A549 (cell line): ENCODE data around the gene ARHGEF11. TPM values are rescaled to one million over a fixed set of nuclear protein-coding genes. Genes with fewer than 3 reads are reported as not detected.
A peak's percentile ranks its signal among the peaks of the same experiment; 100 is the strongest.

Experiments
- ATAC-seq, 2 experiments: fragments of 200-7000 bp in 1 of 2; fragments of >200 bp in 1 of 2; cut with Nextera tagmentation in 1 of 2; cut with Tn5 transposase in 1 of 2; 3 replicates each; pipeline versions ENCODE4 v1.8.0 to v1.9.1; 2018 to 2020; ENCODE audit warnings: mild to moderate bottlenecking in 1 of 2, moderate library complexity in 1 of 2
- CTCF ChIA-PET: fragments of 300-600 bp; sonication (Branson Sonifier 250); formaldehyde crosslinking; extraction: SDS; loops from one replicate; lab custom pipeline; 2021; ENCODE audit warnings: antibody characterized with exemption, inconsistent platforms; lab: Yijun Ruan, JAX
- POLR2A ChIA-PET: fragments of 350-600 bp; formaldehyde crosslinking; extraction: SDS; loops from one replicate; lab custom pipeline; 2021; ENCODE audit warnings: antibody characterized with exemption, inconsistent platforms; lab: Yijun Ruan, JAX
- DNase-seq, 2 experiments: peaks; one replicate each; pipeline versions ENCODE4 v3.0.0 to v3.0.0-alpha.2; 2011 to 2016; ENCODE audit warnings: low read depth in 1 of 2, low spot score in 1 of 2
- FAIRE-seq: peaks from 2 replicates; lab custom pipeline; 2011; peaks lifted over from hg19 to GRCh38; lab: Jason Lieb, UNC
- H3K27ac ChIP-seq, 2 experiments: fragments of >200 bp; sonication (Bioruptor Twin); formaldehyde crosslinking; 3 replicates each; pipeline ENCODE4 v1.5.1; 2016 to 2017
- H3K4me1 ChIP-seq: fragments of >200 bp; sonication (Bioruptor Twin); formaldehyde crosslinking; 3 replicates; pipeline ENCODE4 v1.6.1; 2016
- H3K4me2 ChIP-seq: fragments of >200 bp; sonication (Bioruptor Twin); formaldehyde crosslinking; 3 replicates; pipeline ENCODE4 v1.6.1; 2016
- H3K4me3 ChIP-seq: fragments of >200 bp; sonication (Bioruptor Twin); formaldehyde crosslinking; 3 replicates; pipeline ENCODE4 v1.5.1; 2016
- H3K9me3 ChIP-seq: fragments of >200 bp; sonication (Bioruptor Twin); formaldehyde crosslinking; 3 replicates; pipeline ENCODE4 v1.6.1; 2016
- BHLHE40 ChIP-seq: IDR thresholded peaks from 2 replicates; pipeline ENCODE4 v1.6.1; 2012; ENCODE audit warnings: low read depth, low read length, inconsistent platforms
- CBX8 ChIP-seq: fragments of 200-600 bp; sonication (generic); IDR thresholded peaks from 2 replicates; pipeline ENCODE4 v1.6.1; 2016
- CEBPB ChIP-seq, 2 experiments: fragments of >200 bp in 1 of 2; sonication (Bioruptor Twin) in 1 of 2; formaldehyde crosslinking in 1 of 2; IDR thresholded peaks; 2 replicates each; pipeline ENCODE4 v1.6.1; 2012 to 2016
- CHD2 ChIP-seq: fragments of 150-350 bp; IDR thresholded peaks from 2 replicates; pipeline ENCODE4 v1.6.1; 2014; ENCODE audit warnings: low read length; ENCODE audit not compliant: partially characterized antibody
- CHD4 ChIP-seq: fragments of 200-600 bp; sonication (generic); IDR thresholded peaks from 2 replicates; pipeline ENCODE4 v1.6.1; 2016; ENCODE audit warnings: antibody characterized with exemption, mild to moderate bottlenecking, borderline replicate concordance
- EHF ChIP-seq: fragments of 250-450 bp; sonication (Bioruptor Pico); IDR thresholded peaks from 2 replicates; pipeline ENCODE4 v1.5.0; 2020; ENCODE audit warnings: mild to moderate bottlenecking
- FOSB ChIP-seq: fragments of 250-450 bp; sonication (Bioruptor Pico); IDR thresholded peaks from 2 replicates; pipeline ENCODE4 v1.5.0; 2020; ENCODE audit warnings: mild to moderate bottlenecking, moderate library complexity
- GATA3 ChIP-seq: IDR thresholded peaks from 2 replicates; pipeline ENCODE4 v1.6.1; 2012; ENCODE audit warnings: borderline replicate concordance
- HEYL ChIP-seq: fragments of 250-450 bp; sonication (Bioruptor Pico); IDR thresholded peaks from 2 replicates; pipeline ENCODE4 v1.8.0; 2021; ENCODE audit warnings: mild to moderate bottlenecking, moderate library complexity
- HMGXB4 ChIP-seq: fragments of 250-450 bp; sonication (Bioruptor Pico); IDR thresholded peaks from 2 replicates; pipeline ENCODE4 v1.5.0; 2021; ENCODE audit warnings: mild to moderate bottlenecking, moderate library complexity, borderline replicate concordance
- JUNB ChIP-seq: fragments of >200 bp; sonication (Bioruptor Twin); formaldehyde crosslinking; IDR thresholded peaks from 2 replicates; pipeline ENCODE4 v1.6.1; 2016
- KDM5A ChIP-seq: fragments of 200-600 bp; sonication (generic); IDR thresholded peaks from 2 replicates; pipeline ENCODE4 v1.6.1; 2016; ENCODE audit warnings: antibody characterized with exemption, mild to moderate bottlenecking
- RARB ChIP-seq: fragments of 250-450 bp; sonication (Bioruptor Pico); IDR thresholded peaks from 2 replicates; pipeline ENCODE4 v1.8.0; 2021; ENCODE audit warnings: mild to moderate bottlenecking, moderate library complexity
- RCOR1 ChIP-seq: fragments of 150-350 bp; IDR thresholded peaks from 2 replicates; pipeline ENCODE4 v1.6.1; 2014; ENCODE audit warnings: antibody characterized with exemption, low read length, low read depth
- RNF2 ChIP-seq: fragments of 200-600 bp; sonication (generic); IDR thresholded peaks from 2 replicates; pipeline ENCODE4 v1.6.1; 2016; ENCODE audit warnings: low read depth, mild to moderate bottlenecking, antibody characterized with exemption, moderate library complexity, borderline replicate concordance
- SMC3 ChIP-seq: fragments of >200 bp; sonication (Bioruptor Twin); formaldehyde crosslinking; IDR thresholded peaks from 3 replicates; pipeline ENCODE4 v1.6.1; 2018; ENCODE audit warnings: inconsistent platforms
- ZFP36 ChIP-seq: fragments of 450-650 bp; IDR thresholded peaks from 2 replicates; pipeline ENCODE4 v1.6.1; 2014; ENCODE audit warnings: borderline replicate concordance; ENCODE audit not compliant: partially characterized antibody
- WGBS: methylation state at CpG from one replicate; pipeline ENCODE4 v1.1.6; 2017; ENCODE audit errors: missing lambda C conversion rate; 5-methylcytosine and 5-hydroxymethylcytosine counted together
- polyA plus RNA-seq, 4 experiments: library from polyadenylated mRNA; depleted of rRNA in 3 of 4; stranded (reverse); fragments of >200 nt; fragmentation: RNase III in 1 of 4; extraction: RNeasy Plus Mini Kit Qiagen cat#74134 plus additional on column Dnase treatment in 1 of 4; gene quantifications; 2 replicates in 3 of 4; 3 replicates in 1 of 4; pipeline ENCODE4 v1.2.3, GENCODE V29; 2011 to 2017
- TF ChIP-seq, protein P1 (sequence below): IDR thresholded peaks from 2 replicates; pipeline ENCODE4 v1.6.1; 2012

Gene ARHGEF11
- polyA plus RNA-seq, 2 of the 4 experiments (the other 2 are of a cell fraction): 15.7 to 17.1 TPM

DNA sequence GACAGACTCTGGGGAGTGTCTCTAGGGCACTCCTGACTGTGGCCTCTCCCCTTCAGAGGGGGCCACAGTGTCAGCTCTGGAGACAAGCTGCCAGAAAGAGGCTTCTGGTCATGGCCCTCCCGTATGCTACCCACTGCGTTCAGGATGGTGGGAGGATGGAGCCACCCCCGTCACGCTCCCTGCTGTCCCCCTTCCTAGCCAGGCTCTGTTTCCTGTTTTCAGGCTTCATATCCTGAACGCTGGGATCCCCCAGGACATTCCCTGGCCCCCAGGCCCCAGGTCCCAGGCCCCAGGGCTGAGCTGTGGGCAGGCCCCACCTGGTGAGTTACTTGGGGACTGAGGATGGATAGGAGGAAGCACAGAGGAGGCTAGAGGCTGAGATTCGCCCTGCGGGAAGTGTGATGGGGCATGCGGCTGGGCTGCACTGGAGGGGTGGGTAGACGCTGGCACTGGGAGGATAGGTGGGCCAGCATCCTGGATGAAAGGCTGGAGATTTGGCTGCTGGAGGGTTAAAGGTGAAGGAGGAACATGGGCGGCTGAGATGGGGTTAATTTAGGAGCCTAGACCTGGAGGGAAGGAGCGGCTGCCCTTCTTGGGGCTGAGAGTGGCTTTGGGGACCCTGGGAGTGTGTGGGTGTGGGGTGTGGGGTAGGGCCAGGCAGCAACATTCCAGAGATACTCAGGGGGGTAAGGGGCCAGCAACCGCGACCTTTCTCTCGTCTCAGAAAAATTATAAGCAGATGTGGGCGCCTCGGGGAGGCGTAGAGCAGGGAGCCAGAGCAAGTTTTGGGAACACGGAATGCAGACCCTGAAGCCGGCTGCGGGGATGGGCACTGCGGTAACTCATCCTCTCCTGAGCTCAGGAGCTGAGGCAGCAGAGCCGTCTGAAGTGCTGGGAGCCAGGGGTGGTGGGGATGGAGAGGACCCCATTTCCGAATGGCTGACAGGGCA, 143.3 kb downstream of the ARHGEF11 start:
- Histone ChIP-seq H3K4me1 (peaks cover 41% of the 10 kb centered on the region), H3K4me3 (no peak overlapping the region), H3K9me3 (no peaks in the 10 kb centered on the region), H3K4me2 (no peak overlapping the region), H3K27ac (peak overlapping the region in 1 of 2 experiments; percentile 93; a peak in 2 of 6 replicates)
- FAIRE-seq: no peak
- no peak for TF ChIP-seq ZFP36
- TF ChIP-seq RARB (CRISPR knock-in tag): no peak
- no peak for TF ChIP-seq JUNB
- TF ChIP-seq CHD2: no peak
- no peak for TF ChIP-seq SMC3
- no peak for TF ChIP-seq HEYL (CRISPR knock-in tag)
- TF ChIP-seq GATA3: no peak
- no peak for TF ChIP-seq CHD4
- no peak for TF ChIP-seq KDM5A
- no peak for TF ChIP-seq EHF
- no peak for TF ChIP-seq CEBPB (IDR thresholded peaks at IDR 0.05)
- TF ChIP-seq HMGXB4 (CRISPR knock-in tag): no peak
- no peak for TF ChIP-seq RNF2
- TF ChIP-seq, protein P1, sequence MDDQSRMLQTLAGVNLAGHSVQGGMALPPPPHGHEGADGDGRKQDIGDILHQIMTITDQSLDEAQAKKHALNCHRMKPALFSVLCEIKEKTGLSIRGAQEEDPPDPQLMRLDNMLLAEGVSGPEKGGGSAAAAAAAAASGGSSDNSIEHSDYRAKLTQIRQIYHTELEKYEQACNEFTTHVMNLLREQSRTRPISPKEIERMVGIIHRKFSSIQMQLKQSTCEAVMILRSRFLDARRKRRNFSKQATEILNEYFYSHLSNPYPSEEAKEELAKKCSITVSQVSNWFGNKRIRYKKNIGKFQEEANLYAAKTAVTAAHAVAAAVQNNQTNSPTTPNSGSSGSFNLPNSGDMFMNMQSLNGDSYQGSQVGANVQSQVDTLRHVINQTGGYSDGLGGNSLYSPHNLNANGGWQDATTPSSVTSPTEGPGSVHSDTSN: no peak
- WGBS: 86% methylated on average over 22 of the region's 23 CpGs
- POLR2A ChIA-PET: no interaction called here
- ATAC-seq: no peak
- CTCF ChIA-PET: interaction anchor here (0.6 to 8.6 kb wide), 5 partner anchors 20 to 390 kb away, joined by 3 to 84 read pairs (median 7); partner anchors contain the start of genes INSRR, LRRC71 and NTRK1
- no peak for DNase-seq

DNA sequence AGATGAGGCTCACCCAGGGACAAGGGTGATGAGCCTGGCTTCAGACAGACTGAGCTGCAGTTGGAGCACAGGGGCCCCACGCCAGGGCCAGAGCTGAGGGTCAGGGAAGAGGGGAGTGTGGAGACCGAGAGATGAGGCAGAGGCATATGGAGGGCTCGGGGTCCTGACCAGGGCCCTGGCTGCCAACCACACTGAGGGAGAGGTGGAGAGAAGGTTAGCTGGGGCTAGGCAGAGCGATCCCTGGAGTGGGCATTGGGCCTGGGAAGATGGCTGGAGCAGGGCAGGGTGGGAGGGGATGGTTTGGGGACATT, 144.0 kb downstream of the ARHGEF11 start:
- DNase-seq (no peak), FAIRE-seq (no peak), ATAC-seq (no peak)
- no peak overlapping the region for H3K4me2 ChIP-seq
- 97% methylated on average over 3 of the region's 4 CpGs for WGBS
- no peak overlapping the region for H3K4me3 ChIP-seq
- TF ChIP-seq CBX8: no peak
- H3K4me1 ChIP-seq: peaks cover 41% of the 10 kb centered on the region
- ChIA-PET POLR2A (no interaction called here), CTCF (interaction anchor here (0.8 to 8.6 kb wide), 6 partner anchors 21 to 212 kb away, joined by 3 to 84 read pairs (median 6); partner anchors contain the start of genes INSRR, LRRC71 and NTRK1)
- peak overlapping the region in 1 of 2 experiments; percentile 93; a peak in 3 of 6 replicates for H3K27ac ChIP-seq
- H3K9me3 ChIP-seq: no peaks in the 10 kb centered on the region

GRCh38 chr1:156900896-156901589, 144.5 kb downstream of the ARHGEF11 start:
- ChIA-PET POLR2A (no interaction called here), CTCF (interaction anchor here (0.8 to 8.6 kb wide), 7 partner anchors 16 to 212 kb away, joined by 3 to 84 read pairs (median 5); partner anchors contain the start of genes INSRR, LRRC71 and NTRK1)
- 69% methylated on average over 6 of the region's 6 CpGs for WGBS
- DNase-seq: no peak
- no peak for ATAC-seq
- Histone ChIP-seq H3K27ac (peak overlapping the region in 1 of 2 experiments; percentile 93; a peak in 3 of 6 replicates), H3K9me3 (no peaks in the 10 kb centered on the region), H3K4me1 (peaks cover 46% of the 10 kb centered on the region), H3K4me3 (no peak overlapping the region), H3K4me2 (no peak overlapping the region)
- FAIRE-seq: no peak
- TF ChIP-seq RCOR1 (no peak), JUNB (no peak), FOSB (no peak), BHLHE40 (no peak)
